Lung (tissue), 12 donors: Measurements from ENCODE around the gene WAPL. TPM values are rescaled to one million over a fixed set of nuclear protein-coding genes. Genes with fewer than 3 reads are reported as not detected.

Experiments
- ATAC-seq: fragments of 200-7000 bp; cut with Tn5 transposase; one replicate; pipeline ENCODE4 v1.9.1; 2020; ENCODE audit warnings: moderate number of reproducible peaks; ENCODE audit not compliant: insufficient read depth, low FRiP score
- DNase-seq, 3 donors: peaks; one replicate each; pipeline ENCODE4 v3.0.0-alpha.2; 2013 to 2017
- H3K27ac ChIP-seq, 2 donors: one replicate each; pipeline ENCODE4 v1.5.1; 2013; ENCODE audit warnings: mild to moderate bottlenecking in 2 of 2, moderate library complexity in 2 of 2, control low read depth in 1 of 2, inconsistent platforms in 1 of 2, low read depth in 1 of 2, low read length in 1 of 2
- H3K27me3 ChIP-seq, 3 donors: one replicate each; pipeline ENCODE4 v1.5.1; 2013; ENCODE audit warnings: low read length in 2 of 3; ENCODE audit not compliant: control insufficient read depth in 3 of 3, insufficient read depth in 3 of 3
- H3K36me3 ChIP-seq, 4 donors: one replicate each; pipeline ENCODE4 v1.5.1; 2013; ENCODE audit warnings: low read length in 4 of 4, mild to moderate bottlenecking in 1 of 4, moderate library complexity in 1 of 4; ENCODE audit not compliant: control insufficient read depth in 4 of 4, insufficient read depth in 4 of 4
- H3K4me1 ChIP-seq, 5 donors: one replicate each; pipeline ENCODE4 v1.5.1; 2013; ENCODE audit warnings: low read length in 5 of 5, mild to moderate bottlenecking in 2 of 5, moderate library complexity in 1 of 5; ENCODE audit not compliant: control insufficient read depth in 5 of 5, insufficient read depth in 5 of 5
- H3K4me3 ChIP-seq: one replicate; pipeline ENCODE4 v1.5.1; 2013; ENCODE audit warnings: mild to moderate bottlenecking, control low read depth, moderate library complexity
- H3K9ac ChIP-seq, 2 donors: one replicate each; pipeline ENCODE4 v1.5.1; 2013; ENCODE audit warnings: low read length in 2 of 2, control low read depth in 1 of 2; ENCODE audit not compliant: insufficient read depth in 1 of 2
- H3K9me3 ChIP-seq, 4 donors: one replicate each; pipeline ENCODE4 v1.5.1; 2013; ENCODE audit warnings: low read length in 3 of 4, mild to moderate bottlenecking in 1 of 4, moderate library complexity in 1 of 4; ENCODE audit not compliant: control insufficient read depth in 4 of 4, insufficient read depth in 3 of 4
- CTCF ChIP-seq: IDR thresholded peaks from 2 replicates; pipeline ENCODE4 v1.5.1; 2012; ENCODE audit warnings: mild to moderate bottlenecking; ENCODE audit errors: control extremely low read depth, extremely low read depth
- WGBS, 2 donors: extraction: QIAGEN DNeasy Blood & Tissue Kit; methylation state at CpG; one replicate each; pipeline ENCODE4 v1.1.7; 2013; 5-methylcytosine and 5-hydroxymethylcytosine counted together
- polyA plus RNA-seq, 2 donors: library from polyadenylated mRNA; stranded (reverse); fragments of 200-250 nt; gene quantifications; one replicate each; pipeline ENCODE4 v1.2.1, GENCODE V29; 2013
- total RNA-seq, 2 donors: library from RNA; depleted of rRNA in 1 of 2; stranded (reverse); fragments of >200 nt in 1 of 2; gene quantifications; one replicate each; pipeline ENCODE4 v1.2.1, GENCODE V29; 2014 to 2021
- donor health status: control.
- donor health status: control.
- donor health status: Bipolar disorder and iron deficiency.
- donor health status: healthy.
- donor health status: DM: yes; HTN: yes; CAD: no.

Gene WAPL
- total and polyA plus RNA-seq, 4 donors = 15.0 to 67.8 (median 24.0) TPM

GRCh38 chr10:86511027-86511865 lies 10.3 kb downstream of the WAPL start:
- H3K27me3 ChIP-seq = no peaks in the 10 kb centered on the region
- H3K36me3 ChIP-seq = peaks cover 13 to 18% (median 15%) of the 10 kb centered on the region in 4 donors
- H3K4me1 ChIP-seq = peaks cover 0 to 39% (median 0%) of the 10 kb centered on the region in 5 donors
- ATAC-seq (no peak), DNase-seq (no peak)
- 94 to 95% methylated on average over 5 of the region's 5 CpGs for WGBS, 2 donors
- no peak overlapping the region for H3K27ac ChIP-seq
- no peak overlapping the region for H3K4me3 ChIP-seq
- no peak overlapping the region for H3K9ac ChIP-seq
- no peaks in the 10 kb centered on the region for H3K9me3 ChIP-seq
- no peak for TF ChIP-seq CTCF

GRCh38 chr10:86509145-86509544 lies 12.4 kb downstream of the WAPL start:
- H3K9me3 ChIP-seq = no peaks in the 10 kb centered on the region
- no peak for TF ChIP-seq CTCF
- 92 to 95% methylated on average over 3 of the region's 3 CpGs for WGBS, 2 donors
- H3K36me3 ChIP-seq = peaks cover 8 to 13% (median 9%) of the 10 kb centered on the region in 4 donors
- no peak overlapping the region for H3K4me3 ChIP-seq
- H3K9ac ChIP-seq = no peak overlapping the region
- H3K27me3 ChIP-seq = no peaks in the 10 kb centered on the region
- no peak for ATAC-seq
- no peak for DNase-seq
- H3K27ac ChIP-seq = no peak overlapping the region
- H3K4me1 ChIP-seq = peaks cover 0 to 34% (median 0%) of the 10 kb centered on the region in 5 donors

- TF ChIP-seq CTCF = no peak
- Histone ChIP-seq H3K27ac (no peak overlapping the region), H3K4me3 (no peak overlapping the region), H3K4me1 (peaks cover 0 to 29% (median 0%) of the 10 kb centered on the region in 5 donors), H3K36me3 (peaks cover 5 to 14% (median 9%) of the 10 kb centered on the region in 4 donors), H3K9me3 (no peaks in the 10 kb centered on the region), H3K9ac (no peak overlapping the region), H3K27me3 (no peaks in the 10 kb centered on the region)
- no peak for DNase-seq
- 91 to 92% methylated on average over 6 of the region's 6 CpGs for WGBS, 2 donors
- ATAC-seq = no peak
These were observed 13.4 kb downstream of the WAPL start for GRCh38 chr10:86508217-86508616.
